Measurements from ENCODE around the gene PLD6.
"Not testable (repeated sequence)": the region's sequence is repeated elsewhere in the genome, so short reads cannot be mapped to it uniquely, and the experiment has no call there.

Gene PLD6

DNA sequence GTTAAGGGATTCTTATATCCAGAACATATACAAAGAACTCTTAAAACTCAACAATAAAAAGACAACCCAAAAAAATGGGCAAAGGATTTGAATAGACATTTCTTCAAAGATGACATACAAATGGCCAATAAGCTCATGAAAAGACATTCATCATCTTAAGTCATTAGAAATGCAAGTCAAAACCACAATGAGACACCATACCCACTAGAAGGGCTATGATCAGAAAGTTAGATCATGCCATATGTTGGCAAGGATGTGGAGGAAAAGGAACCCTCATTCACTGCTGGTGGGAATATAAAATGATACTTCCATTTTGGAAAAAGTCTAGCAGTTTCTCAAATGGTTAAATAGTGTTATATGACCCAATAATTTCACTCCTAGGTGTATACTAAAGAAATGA is 9.4 kb downstream of the PLD6 start:
- no peak for DNase-seq

DNA sequence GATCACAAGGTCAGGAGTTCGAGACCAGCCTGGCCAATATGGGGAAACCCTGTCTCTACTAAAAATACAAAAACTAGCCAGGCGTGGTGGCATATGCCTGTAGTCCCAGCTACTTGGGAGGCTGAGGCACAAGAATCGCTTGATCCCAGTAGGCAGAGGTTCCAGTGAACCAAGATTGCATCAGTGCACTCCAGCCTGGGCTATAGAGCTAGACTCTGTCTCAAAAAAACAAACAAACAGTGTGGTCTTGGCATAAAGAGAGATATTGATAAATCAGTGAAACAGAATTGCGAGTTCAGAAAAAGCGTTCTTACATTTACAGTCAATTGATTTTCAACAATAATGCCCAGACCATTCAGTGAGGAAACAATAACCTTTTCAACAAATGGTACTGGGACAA is 10.7 kb downstream of the PLD6 start:
- not testable (repeated sequence) for DNase-seq

DNA sequence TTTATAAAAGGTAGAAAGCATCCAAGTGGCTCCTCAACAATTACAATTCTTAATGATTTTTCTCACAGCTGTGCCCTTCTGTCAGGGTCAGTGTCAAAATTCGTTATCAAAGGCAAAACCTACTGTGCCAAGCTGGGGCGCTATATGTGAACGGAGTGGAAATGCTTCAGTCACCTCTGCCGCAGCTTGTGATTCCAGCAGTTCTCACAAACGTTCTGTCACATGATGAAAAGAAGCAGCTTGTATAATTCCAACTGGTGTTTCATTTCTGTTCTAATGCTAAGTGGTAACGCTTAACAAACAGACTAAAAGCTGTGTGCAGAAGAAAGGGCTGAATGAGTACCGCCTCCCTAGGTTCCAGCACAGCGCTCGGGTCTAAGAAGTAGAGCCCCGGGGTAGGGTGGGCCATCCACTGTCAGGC is 14.2 kb downstream of the PLD6 start:
- DNase-seq, result no peak

DNA sequence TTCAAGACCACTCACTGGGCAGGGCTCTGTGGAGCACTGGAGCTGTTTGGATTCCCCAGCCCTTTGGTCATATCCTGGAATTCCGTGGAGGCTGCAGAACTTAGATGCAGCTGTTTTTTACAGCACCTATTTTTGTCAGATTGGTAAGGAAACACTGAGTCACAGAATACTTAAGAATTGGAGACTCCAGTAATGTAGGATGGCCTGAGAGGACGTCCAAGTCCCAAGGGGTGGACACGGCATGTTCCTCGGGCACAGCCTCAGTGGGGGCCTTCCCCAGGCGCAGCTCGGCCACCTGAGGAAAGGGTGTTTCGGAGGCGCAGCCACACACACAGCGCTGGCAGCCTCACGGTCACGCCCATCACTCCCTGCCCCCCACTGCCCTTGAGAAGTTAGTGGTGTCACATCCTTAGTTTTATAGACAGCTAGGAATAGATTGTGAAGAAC is 14.8 kb downstream of the PLD6 start:
- DNase-seq, result no peak

DNA sequence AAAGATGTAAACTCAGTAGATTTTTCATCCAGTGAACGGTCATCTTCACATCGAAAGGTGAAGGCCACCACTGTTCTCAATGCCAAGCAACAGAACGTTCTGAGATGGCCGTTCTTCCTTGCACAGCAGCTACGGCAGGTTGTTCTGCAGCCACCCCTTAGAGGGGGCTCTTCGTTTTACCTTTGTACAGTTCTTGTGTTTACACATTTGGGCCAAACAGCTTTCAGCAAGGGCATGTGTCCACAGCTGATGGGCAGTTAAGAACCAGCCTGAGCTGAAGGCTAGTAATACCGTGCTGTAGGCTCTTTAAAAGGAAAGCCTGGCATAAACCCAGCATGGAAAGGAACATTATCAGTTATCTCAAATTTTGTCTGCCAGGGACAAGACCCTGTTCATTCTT is 15.9 kb downstream of the PLD6 start:
- no peak for DNase-seq

DNA sequence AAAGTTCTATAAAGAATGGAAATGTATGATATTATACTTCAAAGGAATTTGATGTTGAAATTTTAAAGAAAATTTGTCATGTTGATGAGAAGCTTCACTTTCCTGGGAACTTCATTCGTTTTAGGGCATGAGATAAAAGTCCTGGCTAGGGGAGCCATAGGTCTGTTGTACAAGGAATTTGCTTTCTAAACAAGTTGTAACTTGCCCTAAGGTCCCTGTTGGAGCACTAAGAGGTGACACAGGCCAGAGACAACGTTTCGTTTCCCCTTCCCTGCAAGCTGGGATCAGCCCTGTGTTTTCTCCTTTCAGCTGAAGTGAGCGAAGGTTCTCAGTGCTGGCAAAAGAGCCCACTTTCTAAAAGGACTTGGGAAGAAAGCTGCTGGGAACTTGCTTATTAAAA is 16.6 kb downstream of the PLD6 start:
- DNase-seq, result no peak

DNA sequence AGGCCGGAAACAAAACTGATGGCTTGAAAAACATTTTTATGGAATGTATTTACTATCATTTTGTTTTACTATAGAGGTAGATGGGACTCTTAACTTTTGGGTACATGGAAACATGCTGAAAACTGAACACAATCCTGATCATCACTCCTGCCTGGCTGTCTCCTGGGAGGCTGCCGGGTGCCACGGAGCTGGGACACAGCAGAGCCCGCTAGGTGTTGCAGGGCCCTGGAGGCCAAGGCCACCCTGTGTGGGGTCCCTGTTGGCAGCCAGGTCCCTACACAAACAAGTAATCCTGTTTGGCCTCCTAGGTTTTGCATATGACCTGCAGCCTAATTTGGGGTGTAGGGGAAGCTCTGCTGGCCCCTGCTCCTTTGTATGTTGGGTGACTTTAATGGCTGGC is 17.5 kb downstream of the PLD6 start:
- no peak for DNase-seq

DNA sequence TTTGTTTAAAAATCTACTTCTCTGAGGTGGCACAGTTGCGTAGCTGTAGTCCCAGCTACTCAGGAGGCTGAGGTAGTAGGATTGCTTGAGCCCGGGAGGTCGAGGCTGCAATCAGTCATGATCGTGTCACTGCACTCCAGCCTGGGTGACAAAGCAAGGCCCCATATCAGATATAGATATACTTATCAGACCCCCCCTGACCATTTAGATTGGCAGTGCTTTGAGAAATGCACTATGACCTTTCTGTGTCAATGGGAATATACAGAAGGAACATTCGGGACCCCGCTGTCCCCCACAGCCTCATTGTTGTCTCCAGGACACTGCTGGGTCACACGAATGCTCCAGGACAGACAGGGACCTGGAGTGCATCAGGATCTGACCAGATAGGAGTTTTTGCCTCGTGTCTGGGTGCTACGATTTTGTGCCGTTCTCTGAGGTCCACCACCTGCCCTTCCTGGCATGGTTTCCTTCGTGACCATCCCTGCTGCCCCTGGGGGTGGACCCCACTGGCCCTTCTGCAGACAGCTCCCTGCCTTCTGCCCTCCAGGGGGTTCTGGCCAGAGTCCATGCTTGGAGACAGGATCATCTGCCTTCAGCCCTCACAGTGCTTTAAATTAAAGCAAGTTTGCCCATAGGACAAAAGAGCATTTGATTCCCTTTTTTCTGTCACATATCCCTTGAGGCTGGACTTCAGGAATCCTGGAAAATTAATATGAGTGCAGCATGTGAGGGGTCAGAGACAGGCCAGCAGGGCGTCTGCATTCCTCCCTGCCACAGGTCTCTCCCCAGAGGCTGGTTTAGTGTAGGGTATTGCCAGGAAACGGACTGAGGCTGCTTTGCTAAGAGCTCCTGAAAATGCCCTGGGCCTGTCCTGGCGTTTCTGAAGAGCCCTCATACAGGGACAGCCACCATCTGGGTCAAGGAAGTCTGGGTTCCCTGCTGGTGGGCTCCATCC is 19.3 kb downstream of the PLD6 start:
- DNase-seq, result no peak

DNA sequence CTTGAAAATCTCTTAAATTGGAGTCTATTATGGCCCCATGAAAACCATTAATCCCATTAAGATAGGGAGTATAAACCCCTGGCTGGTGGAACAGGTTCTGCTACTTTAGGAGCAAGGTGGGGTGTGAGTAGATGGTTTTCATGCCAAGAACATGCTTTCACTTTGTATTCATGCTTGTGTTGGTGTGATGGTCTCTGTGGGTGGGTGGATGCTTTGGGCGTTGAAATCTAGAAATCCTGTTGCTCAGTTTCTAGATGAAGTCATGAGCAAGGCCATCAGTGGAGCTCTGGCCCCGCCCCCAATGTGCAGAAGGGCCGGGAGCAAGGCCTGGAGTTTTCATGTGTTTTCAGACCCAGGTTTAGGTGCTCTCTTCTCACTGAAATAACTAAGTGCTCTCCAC is 20.1 kb downstream of the PLD6 start:
- DNase-seq, result peak; percentile 5

DNA sequence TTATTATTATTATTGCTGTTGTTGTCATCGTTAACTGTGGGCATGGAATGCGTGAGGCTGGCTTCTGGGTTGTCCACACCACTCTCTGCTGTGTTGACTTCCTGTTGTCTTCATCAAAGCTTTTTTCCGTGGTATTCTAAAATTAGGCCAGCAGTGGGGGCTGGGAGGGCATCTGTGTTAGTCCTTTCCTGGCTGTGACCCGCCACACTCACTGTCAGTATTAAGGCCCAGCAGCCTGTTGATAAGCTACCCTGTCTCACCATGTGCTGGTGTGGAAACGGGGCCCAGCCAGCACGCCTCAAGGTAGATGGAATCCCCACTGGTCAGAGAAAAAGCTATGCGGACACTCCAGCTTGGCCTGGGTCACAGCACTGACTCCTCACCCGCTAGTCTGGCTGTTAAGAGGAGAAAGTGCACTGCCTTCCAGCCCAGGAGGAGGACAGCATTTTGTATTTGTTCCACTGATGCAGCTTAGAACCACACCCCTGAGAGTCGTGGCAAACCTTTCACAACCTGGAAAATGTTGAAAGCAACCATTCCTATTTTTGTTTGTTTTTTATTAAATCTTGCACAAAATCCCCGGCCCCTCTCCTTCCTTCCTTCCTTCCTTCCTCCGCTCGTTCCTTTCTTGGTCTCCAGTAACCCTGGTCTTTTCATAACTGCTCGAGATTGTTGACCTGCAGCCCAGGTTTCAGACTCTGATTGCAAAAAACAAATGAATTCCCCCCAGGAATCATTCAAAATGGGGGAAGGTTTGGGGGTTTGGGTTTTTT is 21.0 kb downstream of the PLD6 start:
- DNase-seq, result not testable (repeated sequence)

DNA sequence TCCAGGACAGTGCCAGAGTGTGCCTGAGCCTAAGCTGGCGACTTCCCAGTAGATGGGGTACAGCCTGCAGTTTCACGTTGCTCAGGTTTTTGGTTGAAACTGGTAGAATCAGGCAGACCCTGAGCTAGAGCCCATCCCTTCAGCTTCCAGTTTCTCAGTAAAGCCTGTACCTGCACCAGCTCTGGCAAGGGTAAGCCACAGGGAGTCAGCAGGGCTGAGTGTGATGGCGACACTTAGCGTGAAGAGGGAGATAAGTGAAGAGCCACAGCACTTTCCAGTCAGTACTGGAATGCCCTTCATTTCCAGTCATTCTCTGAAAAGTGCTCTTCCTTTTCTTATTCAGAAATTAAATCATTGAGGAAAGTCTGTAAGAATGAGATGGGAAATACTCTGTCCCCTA is 22.4 kb downstream of the PLD6 start:
- DNase-seq, result no peak

DNA sequence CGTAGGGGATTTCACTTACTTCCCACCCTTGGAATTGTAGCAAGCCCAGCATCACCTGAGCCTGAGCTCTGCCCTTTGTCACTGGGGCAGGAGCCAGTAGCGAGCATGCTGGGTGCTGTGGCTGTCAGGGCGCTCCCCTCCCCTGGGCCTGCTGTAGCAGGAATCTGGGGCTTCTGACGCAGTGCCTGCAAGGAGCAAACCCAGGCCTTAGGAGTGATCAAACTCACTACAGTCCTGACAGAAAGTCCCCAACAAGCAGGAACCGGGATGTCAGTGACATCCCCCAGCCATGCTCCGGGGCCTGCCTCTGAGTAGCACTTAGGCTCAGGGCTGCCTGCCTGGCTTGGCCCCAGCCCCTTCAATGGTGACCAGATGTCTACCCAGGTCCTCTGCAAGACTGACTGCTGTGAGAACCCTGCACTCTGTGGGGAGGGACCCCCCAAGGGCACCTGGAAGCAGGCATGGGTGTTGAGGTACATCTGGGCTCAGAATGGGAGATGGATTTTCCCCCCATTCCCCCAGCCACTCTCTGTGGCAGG is 23.5 kb downstream of the PLD6 start:
- no peak for DNase-seq

DNA sequence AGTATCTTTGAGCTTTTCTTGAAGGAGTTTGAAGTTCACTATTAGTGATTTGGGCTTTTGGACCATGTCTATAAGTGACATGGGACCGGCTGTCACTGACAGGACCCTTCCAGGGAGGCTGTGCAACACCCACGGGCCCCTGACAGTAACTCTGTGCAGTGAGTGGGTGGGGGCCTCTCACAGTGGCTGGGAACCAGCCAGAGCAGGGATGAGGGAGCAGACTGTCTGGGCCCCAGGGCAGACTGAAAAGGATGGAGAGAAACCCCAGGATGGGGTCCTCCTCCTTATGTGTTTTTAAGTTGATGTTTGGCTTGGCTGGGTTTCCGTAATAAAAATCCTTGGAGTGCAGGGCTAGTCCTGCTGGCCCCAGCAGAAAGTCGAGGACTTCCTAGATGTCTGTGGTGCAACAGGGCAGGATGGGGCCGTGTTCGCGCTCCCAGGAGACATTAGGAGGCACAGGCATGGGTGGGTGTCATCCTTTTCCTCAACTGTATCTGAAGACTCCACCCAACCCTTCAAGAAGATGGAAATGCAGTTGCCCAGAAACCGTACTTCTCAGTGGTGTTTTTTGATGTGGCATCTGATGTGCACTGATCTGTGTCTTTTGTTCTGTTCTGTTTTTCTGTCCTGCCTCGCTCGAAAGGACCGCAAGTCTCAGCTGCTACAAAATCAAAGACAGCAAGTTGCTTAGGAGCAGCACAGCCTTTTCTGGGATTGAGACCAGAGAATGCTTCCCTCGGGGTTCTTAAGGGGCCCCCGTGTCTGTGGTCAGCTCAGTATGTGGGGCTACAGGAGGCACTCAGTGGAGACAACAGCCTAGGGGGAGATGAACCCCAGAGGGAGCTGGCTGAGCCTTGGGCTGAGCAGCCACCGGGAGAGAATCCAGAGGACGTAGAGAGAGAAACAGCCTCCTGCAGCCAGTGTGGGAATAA is 24.2 kb downstream of the PLD6 start:
- no peak for DNase-seq

DNA sequence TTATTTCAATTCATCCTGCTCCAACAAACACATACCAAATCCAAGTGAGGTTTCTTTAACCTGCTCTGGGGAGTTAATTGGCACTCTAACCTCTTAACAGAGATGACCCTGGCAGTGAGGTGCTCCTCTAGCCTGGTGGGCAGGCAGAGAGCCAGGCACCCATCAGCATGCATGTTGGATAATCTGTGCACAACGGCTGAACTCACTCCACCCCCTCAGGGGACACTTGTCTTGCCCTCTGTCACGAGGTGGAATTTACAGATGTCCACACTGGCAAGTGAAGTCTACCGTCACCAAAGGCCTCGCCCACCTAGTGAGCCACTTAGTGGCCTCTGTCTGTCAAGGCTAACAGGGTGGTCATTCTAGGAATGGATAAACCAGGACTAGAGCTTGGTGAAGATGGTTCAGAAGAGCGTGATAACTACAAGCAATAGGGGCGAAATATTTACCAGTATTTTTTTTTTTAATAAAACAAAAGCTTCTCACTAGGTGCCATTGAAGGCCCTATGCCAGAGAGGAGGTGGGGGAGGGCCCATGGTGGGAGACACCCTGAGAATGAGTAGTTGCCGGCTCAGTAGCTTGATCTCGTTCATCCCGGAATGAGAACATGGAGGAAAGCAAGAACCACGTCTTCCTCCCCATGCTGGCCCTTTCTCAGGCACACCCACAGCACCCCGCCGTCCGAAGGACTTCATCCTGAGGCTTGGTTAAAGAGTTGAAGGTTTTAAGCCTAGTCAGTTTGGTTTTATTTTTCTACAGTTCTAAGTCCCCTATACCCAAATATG is 25.2 kb downstream of the PLD6 start:
- no peak for DNase-seq

DNA sequence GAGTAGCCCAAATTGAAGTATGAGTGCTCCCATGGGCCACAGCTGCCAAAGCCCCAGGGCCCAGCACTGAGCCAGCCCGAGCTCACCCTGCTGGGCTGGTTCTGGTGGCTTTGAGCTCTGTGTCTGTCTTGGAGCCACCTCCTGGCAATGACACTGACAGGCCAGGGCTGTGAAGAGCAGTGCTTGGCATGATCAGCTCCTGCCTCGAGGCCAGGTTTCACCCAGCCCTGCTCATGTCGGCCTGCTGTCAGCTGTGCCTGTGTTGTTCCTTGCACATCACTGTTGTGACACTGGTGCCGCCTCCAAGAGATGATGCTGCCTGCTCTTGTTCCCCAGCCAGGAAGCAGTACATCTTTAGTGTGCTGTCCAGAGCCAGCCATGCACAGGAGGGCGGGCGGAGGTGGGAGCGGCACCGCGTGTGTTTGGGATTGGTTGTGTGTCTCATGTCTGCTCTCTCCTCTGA is 26.0 kb downstream of the PLD6 start:
- DNase-seq, result no peak

DNA sequence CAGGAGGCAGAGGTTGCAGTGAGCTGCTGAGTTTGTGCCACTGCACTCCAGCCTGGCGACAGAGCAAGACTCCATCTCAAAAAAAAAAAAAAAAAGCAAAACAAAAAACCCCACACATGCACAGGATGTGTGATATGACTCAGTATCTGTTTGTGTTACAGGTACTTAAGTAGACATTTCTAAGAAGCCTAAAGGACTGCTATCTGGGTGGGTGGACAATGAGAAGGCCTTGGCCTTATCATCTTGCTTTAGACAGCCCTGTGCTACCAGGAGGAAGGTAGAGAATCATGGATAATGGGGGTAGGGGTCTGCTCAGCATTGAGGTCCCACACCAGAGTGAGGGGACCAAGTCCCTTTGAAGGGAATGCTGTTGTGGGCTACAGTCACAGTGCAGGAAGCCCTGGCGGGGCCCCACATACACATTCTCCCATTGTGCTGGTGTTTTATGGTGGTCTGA is 26.7 kb downstream of the PLD6 start:
- no peak for DNase-seq

DNA sequence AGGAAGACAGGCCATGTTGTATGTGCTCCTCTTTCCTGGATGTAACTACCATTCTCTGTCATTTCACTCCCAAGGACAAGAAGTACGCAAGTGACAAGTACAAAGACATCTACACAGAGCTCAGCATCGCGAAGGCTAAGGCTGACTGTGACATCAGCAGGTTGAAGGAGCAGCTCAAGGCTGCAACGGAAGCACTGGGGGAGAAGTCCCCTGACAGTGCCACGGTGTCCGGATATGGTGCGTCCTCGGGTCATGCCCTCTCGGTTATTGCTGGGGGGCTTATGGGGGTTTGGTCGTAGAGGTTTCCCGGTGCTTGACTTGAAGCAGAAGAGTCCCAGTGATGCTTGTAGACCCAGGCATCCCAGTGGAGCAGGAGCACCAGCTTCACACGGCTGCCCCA is 29.0 kb downstream of the PLD6 start:
- no peak for DNase-seq

DNA sequence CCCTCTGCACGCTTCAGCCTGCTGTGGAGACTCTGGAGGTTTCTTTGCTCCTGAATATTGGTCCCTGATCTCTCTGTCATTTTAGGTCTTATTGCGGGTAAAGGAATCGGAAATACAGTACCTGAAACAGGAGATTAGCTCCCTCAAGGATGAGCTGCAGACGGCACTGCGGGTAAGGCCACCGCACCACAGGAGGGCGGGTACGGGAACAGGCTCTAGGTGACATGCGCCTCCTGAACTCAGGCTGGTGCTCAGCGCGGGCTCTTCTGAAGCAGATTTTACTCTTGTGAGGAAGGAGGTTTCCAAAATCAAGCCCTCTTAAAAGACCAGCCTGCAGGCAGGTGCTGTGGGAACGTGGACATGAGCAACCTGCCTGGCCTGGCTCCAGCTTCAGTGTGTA is 29.8 kb downstream of the PLD6 start:
- DNase-seq, result no peak

DNA sequence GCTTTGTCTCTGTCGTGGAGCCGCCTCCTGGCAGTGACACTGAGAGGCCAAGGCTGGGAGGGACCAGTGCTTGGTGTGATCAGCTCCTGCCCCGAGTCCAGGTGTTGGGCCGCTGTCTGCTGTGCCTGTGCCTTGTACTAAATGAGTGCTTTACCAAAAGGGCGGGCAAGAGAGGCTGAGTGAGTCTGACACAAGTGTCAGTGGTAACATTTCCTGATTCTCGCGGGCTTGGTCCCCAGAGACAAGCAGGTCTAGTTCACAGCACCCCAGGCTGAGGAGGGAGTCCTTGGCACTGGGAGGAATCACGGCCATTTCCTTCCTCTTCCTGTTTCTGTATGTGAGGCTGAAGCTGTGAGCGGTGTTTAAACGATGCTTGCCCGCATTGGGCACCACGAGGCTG is 30.2 kb downstream of the PLD6 start:
- no peak for DNase-seq

DNA sequence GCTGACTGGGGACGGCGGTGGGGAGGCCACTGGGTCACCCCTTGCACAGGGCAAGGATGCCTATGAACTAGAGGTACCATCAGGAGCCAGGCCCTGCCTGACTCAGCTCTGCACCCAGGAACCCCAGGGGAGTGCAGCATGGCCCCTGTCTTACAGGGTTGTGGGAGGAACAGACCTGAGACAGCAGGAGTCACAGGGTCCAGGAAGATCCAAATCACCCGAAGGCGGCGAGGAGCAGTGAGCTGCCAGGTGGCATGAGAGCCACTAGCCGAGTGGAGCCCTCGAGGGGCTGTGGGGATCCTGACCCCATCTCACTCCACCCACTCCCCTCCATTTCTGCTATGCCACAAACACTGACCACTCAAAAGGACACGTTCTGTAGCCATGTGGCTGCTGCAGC is 30.8 kb downstream of the PLD6 start:
- no peak for DNase-seq

DNA sequence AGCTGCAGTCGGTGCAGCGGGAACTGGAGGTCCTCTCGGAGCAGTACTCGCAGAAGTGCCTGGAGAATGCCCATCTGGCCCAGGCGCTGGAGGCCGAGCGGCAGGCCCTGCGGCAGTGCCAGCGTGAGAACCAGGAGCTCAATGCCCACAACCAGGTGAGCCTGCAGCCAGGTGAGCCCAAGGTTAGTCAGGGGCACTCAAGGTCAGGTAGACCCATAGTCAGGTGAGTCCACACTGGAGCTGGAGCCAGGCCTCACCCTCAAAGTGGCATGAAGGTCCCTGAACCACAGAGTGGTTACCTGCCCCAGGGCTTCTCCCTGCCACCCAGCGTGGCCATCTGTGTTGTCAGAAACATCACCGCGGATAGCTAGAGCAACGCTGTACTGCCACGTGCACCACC is 32.2 kb downstream of the PLD6 start:
- DNase-seq, result no peak

DNA sequence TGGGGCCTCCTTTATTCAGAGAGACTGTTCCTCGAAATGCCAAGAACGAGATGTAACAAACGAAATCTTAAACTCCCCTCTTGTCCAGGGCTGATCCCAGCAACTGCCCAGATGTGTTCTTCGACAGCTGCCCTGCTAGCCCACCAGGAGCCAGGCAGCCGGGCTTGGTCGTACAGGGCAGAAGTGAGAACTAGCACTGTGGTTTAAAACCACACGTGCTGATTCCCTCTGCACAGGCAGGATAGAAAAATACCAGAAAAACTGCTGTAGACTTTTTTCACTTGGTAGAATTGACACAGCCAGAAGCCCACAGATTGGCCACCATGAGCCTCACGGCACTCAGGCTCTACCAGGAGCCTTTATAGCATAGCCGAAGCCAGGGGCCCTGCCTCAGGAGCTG is 33.1 kb downstream of the PLD6 start:
- DNase-seq, result no peak
